HG03439 (cell line): Measurements from ENCODE around the gene B4GALT2.

Experiments used
- ATAC-seq: cut with Tn5 transposase; IDR thresholded peaks from one replicate; pipeline ENCODE4 v1.9.1; 2021; ENCODE audit warnings: mild to moderate bottlenecking, moderate library complexity; ENCODE audit not compliant: unreplicated experiment

B4GALT2 gene

GRCh38 chr1:43978551-43979260 lies at the start of gene B4GALT2:
Gene B4GALT2 (plus strand): TSS chr1:43979210. CDS start chr1:43981161, 1,951 bp downstream.
- ATAC-seq: no peak

- no peak for ATAC-seq
These were observed 48.7 kb upstream of the B4GALT2 start for GRCh38 chr1:43930168-43930948.

GRCh38 chr1:43930949-43931275 lies 48.1 kb upstream of the B4GALT2 start:
- ATAC-seq: no peak

- ATAC-seq: no peak
These were observed 47.0 kb upstream of the B4GALT2 start for GRCh38 chr1:43931711-43932660.

GRCh38 chr1:43932786-43933385 lies 46.1 kb upstream of the B4GALT2 start:
- no peak for ATAC-seq

- ATAC-seq: no peak
These were observed 45.5 kb upstream of the B4GALT2 start, which contains the start of gene ARTN for GRCh38 chr1:43933386-43934100. Gene ARTN (plus strand): TSS chr1:43933801. CDS start chr1:43935657, 1,856 bp downstream.

- no peak for ATAC-seq
These were observed 44.7 kb upstream of the B4GALT2 start for GRCh38 chr1:43934101-43934985.

- ATAC-seq: no peak
These were observed 44.1 kb upstream of the B4GALT2 start for GRCh38 chr1:43934986-43935324.

GRCh38 chr1:43935711-43936427 lies 43.1 kb upstream of the B4GALT2 start:
- ATAC-seq: no peak

GRCh38 chr1:43936431-43937151 lies 42.4 kb upstream of the B4GALT2 start:
- ATAC-seq: no peak

- ATAC-seq: no peak
These were observed 41.7 kb upstream of the B4GALT2 start for GRCh38 chr1:43937179-43937865.

GRCh38 chr1:43938383-43938782 lies 40.6 kb upstream of the B4GALT2 start:
- ATAC-seq: no peak

- ATAC-seq: no peak
These were observed 40.0 kb upstream of the B4GALT2 start for GRCh38 chr1:43938892-43939587.

- no peak for ATAC-seq
These were observed 36.6 kb upstream of the B4GALT2 start for GRCh38 chr1:43942411-43942810.

GRCh38 chr1:43944860-43945259 lies 34.1 kb upstream of the B4GALT2 start:
- ATAC-seq: no peak

GRCh38 chr1:43945674-43946235 lies 33.3 kb upstream of the B4GALT2 start:
- no peak for ATAC-seq
